ENCODE results near the gene GNG7.

GNG7 gene

DNA sequence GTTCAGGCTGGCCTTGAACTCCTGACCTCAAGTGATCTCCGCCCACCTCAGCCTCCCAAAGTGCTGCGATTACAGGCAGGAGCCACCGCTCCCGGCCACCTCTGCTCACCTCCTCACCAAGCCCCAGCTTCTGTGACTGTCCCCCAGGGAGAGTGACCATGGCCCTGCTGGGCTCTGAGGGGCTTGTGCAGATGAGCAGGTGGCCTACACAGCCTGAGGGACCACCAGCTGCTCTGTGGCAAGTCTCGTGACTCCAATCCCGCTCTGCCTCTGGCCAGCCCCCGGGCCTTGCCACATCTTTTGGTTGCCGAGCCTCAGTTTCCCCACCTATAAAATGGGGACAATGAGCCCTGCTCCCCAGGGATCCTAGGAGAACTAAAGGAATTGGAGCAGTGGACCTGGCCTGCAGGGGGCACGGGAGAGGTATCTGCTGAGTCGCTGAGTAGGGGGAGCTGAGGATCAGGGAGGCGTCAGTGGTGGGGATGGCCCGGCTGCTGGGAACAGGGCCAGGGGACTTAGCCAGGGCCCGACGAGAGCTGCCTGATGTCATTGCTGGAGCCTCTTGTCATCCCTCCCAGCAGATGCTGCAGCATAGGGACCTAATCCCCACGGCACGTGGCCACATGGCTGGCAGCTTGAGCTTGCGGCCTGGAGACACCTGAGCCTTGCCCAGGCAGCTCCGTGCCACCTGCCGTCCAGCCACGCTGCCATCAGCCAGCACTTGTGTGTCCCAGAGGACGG lies 151.9 kb downstream of the GNG7 start:
- H3K9me3 ChIP-seq (ENCODE audit: control extremely low read depth in 1 of 5, control insufficient read depth in 4 of 5, insufficient read depth in 2 of 5, low read depth in 1 of 5, low read length in 4 of 5): no peaks in the 10 kb centered on the region
- WGBS (ENCODE audit: insufficient coverage): 92% methylated on average over 19 of the region's 21 CpGs
- H3K4me1 ChIP-seq (ENCODE audit: control extremely low read depth in 1 of 4, control insufficient read depth in 4 of 4, insufficient read depth in 4 of 4, low read length in 3 of 4): peaks cover 0 to 54% (median 26%) of the 10 kb centered on the region in 4 experiments
- H3K27me3 ChIP-seq (replicated peaks in 2 of 5; ENCODE audit: control insufficient read depth in 4 of 5, insufficient read depth in 5 of 5, low read length in 4 of 5): no peaks in the 10 kb centered on the region
- no peaks in the 10 kb centered on the region for H3K36me3 ChIP-seq (ENCODE audit: control insufficient read depth in 4 of 4, insufficient read depth in 4 of 4, low read length in 3 of 4)
- no peak overlapping the region for H3K27ac ChIP-seq (ENCODE audit: insufficient read depth in 1 of 2, low read depth in 1 of 2, low read length in 2 of 2, poor library complexity in 1 of 2, severe bottlenecking in 2 of 2)
- no peak for DNase-seq
- ChIA-PET POLR2A (no interaction called here), CTCF (interaction anchor here (0.9 to 2.5 kb wide), 3 partner anchors 29 to 74 kb away, joined by 4 to 9 read pairs (median 4); partner anchors contain the start of gene GADD45B)
- H3K4me3 ChIP-seq (ENCODE audit: control insufficient read depth in 1 of 7, extremely low read depth in 1 of 7, insufficient read depth in 4 of 7, low read depth in 2 of 7, low read length in 6 of 7): no peak overlapping the region

DNA sequence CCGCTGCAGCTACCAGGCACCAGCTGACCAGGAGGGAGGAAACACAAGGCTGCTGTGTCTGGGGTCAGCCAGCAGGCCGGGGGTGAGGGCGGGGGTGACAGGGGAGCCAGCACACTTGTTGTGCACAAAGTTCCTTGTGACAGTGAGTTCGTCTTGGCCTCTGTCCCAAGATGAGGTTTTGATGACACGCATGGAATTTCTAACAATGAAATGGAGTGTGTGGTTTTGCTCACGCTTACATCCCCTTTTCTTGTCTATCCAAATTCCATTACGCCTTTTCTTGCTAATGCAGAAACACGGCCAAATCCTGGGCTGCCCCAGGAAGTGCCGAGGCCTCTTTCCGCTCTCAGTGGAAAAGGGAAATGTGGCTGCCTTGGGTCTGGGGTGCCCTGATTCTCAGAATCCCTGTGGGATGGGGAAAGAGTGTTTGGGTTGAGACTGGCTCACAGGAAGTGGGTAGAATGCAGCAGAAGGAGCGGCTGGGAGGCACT lies 152.7 kb downstream of the GNG7 start:
- Histone ChIP-seq H3K9me3 (ENCODE audit: control extremely low read depth in 1 of 5, control insufficient read depth in 4 of 5, insufficient read depth in 2 of 5, low read depth in 1 of 5, low read length in 4 of 5) (no peaks in the 10 kb centered on the region), H3K27me3 (replicated peaks in 2 of 5; ENCODE audit: control insufficient read depth in 4 of 5, insufficient read depth in 5 of 5, low read length in 4 of 5) (no peaks in the 10 kb centered on the region), H3K36me3 (ENCODE audit: control insufficient read depth in 4 of 4, insufficient read depth in 4 of 4, low read length in 3 of 4) (no peaks in the 10 kb centered on the region), H3K27ac (ENCODE audit: insufficient read depth in 1 of 2, low read depth in 1 of 2, low read length in 2 of 2, poor library complexity in 1 of 2, severe bottlenecking in 2 of 2) (no peak overlapping the region), H3K4me1 (ENCODE audit: control extremely low read depth in 1 of 4, control insufficient read depth in 4 of 4, insufficient read depth in 4 of 4, low read length in 3 of 4) (peaks cover 0 to 51% (median 28%) of the 10 kb centered on the region in 4 experiments), H3K4me3 (ENCODE audit: control insufficient read depth in 1 of 7, extremely low read depth in 1 of 7, insufficient read depth in 4 of 7, low read depth in 2 of 7, low read length in 6 of 7) (peak overlapping the region in 2 of 7 experiments; percentile 33 to 37)
- POLR2A ChIA-PET: interaction anchor here (1.0 kb wide), 1 partner anchor 73 kb away, joined by 3 read pairs; the partner anchor contains the start of gene GADD45B
- DNase-seq: peak; percentile 34 to 85 (median 80)
- CTCF ChIA-PET: no interaction called here
- WGBS (ENCODE audit: insufficient coverage): 33% methylated on average over 7 of the region's 11 CpGs

DNA sequence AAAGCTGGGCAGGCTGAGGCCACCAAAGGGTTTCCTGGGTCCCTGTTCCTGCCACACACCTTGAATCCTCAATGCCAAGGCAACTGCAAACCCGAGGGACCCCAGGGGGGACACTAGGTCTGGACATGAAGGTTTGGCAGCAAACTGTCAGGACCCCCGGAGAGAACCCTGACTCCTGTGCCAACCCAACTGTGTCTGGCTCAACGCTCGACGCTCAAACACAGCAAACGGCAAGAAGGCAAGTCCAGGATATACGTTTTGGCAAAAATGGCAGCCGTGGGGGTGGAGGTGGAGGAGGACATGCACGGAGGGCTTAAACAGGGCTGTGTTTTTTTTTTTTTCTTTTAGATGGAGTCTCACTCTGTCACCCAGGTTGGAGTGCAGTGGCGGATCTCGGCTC lies 153.5 kb downstream of the GNG7 start:
- Histone ChIP-seq H3K4me1 (ENCODE audit: control extremely low read depth in 1 of 4, control insufficient read depth in 4 of 4, insufficient read depth in 4 of 4, low read length in 3 of 4) (peaks cover 0 to 58% (median 34%) of the 10 kb centered on the region in 4 experiments), H3K27me3 (replicated peaks in 2 of 5; ENCODE audit: control insufficient read depth in 4 of 5, insufficient read depth in 5 of 5, low read length in 4 of 5) (no peaks in the 10 kb centered on the region), H3K9me3 (ENCODE audit: control extremely low read depth in 1 of 5, control insufficient read depth in 4 of 5, insufficient read depth in 2 of 5, low read depth in 1 of 5, low read length in 4 of 5) (no peaks in the 10 kb centered on the region), H3K27ac (ENCODE audit: insufficient read depth in 1 of 2, low read depth in 1 of 2, low read length in 2 of 2, poor library complexity in 1 of 2, severe bottlenecking in 2 of 2) (no peak overlapping the region), H3K4me3 (ENCODE audit: control insufficient read depth in 1 of 7, extremely low read depth in 1 of 7, insufficient read depth in 4 of 7, low read depth in 2 of 7, low read length in 6 of 7) (no peak overlapping the region), H3K36me3 (ENCODE audit: control insufficient read depth in 4 of 4, insufficient read depth in 4 of 4, low read length in 3 of 4) (no peaks in the 10 kb centered on the region)
- ChIA-PET CTCF (interaction anchor here (0.5 kb wide), 1 partner anchor 1368 kb away, joined by 4 read pairs; no protein-coding TSS in a partner anchor), POLR2A (no interaction called here)
- WGBS (ENCODE audit: insufficient coverage): 99% methylated on average over 9 of the region's 11 CpGs
- no peak for DNase-seq

DNA sequence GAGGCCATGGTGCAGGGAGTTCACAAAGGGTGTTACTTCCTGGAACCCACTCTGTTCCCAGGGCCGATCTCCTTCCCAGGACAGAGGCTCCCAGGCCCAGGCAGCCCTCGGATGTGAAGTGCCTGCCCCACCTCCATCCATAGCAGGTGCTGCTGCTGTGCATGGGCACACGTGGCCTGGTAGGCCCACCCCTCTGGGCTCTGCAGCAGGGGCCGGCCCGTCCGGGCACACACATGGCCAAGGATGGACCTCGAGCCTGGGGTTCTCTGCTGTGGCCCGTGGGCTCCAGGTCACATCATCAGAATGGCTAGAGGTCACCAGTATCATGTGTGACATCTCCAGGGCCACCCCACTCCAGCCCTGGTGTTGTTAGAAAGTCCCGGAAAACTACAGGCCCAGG lies 154.8 kb downstream of the GNG7 start:
- no peak overlapping the region for H3K4me3 ChIP-seq (ENCODE audit: control insufficient read depth in 1 of 7, extremely low read depth in 1 of 7, insufficient read depth in 4 of 7, low read depth in 2 of 7, low read length in 6 of 7)
- WGBS (ENCODE audit: insufficient coverage): 95% methylated on average over 7 of the region's 9 CpGs
- H3K27me3 ChIP-seq (replicated peaks in 2 of 5; ENCODE audit: control insufficient read depth in 4 of 5, insufficient read depth in 5 of 5, low read length in 4 of 5): no peaks in the 10 kb centered on the region
- peaks cover 0 to 67% (median 44%) of the 10 kb centered on the region in 4 experiments for H3K4me1 ChIP-seq (ENCODE audit: control extremely low read depth in 1 of 4, control insufficient read depth in 4 of 4, insufficient read depth in 4 of 4, low read length in 3 of 4)
- no peaks in the 10 kb centered on the region for H3K36me3 ChIP-seq (ENCODE audit: control insufficient read depth in 4 of 4, insufficient read depth in 4 of 4, low read length in 3 of 4)
- CTCF ChIA-PET: no interaction called here
- no peak overlapping the region for H3K27ac ChIP-seq (ENCODE audit: insufficient read depth in 1 of 2, low read depth in 1 of 2, low read length in 2 of 2, poor library complexity in 1 of 2, severe bottlenecking in 2 of 2)
- H3K9me3 ChIP-seq (ENCODE audit: control extremely low read depth in 1 of 5, control insufficient read depth in 4 of 5, insufficient read depth in 2 of 5, low read depth in 1 of 5, low read length in 4 of 5): no peaks in the 10 kb centered on the region
- no peak for DNase-seq
- POLR2A ChIA-PET: no interaction called here

DNA sequence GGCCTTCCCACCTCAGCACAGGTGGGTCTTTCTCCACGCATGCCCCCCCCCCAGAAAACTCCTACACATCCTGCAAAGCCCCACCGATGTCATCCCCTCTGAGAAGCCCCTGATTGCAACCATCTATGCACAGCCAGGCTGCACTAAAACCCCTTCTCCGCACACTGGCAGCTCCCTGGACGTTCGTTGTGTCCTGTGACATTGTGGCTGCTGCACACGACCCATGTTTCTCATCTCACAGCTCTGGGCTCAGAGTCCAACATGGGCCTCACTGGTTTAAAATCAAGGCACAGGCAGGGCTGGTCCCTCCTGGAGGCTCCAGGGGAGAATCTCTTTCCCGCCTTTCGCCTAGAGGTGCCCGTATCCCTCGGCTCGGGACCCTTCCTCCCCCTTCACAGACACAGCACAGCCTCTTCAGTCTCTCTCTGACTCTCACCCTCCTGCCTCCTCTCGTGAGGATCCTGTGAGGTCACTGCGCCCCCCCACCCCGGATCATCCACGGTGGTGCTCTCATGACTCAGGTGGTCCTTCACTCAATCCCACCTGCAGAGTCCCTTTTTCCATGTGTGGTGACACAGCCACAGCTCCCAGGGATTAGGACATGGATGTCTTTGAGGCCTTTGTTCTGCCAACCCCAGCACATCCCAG lies 155.3 kb downstream of the GNG7 start:
- Histone ChIP-seq H3K4me1 (ENCODE audit: control extremely low read depth in 1 of 4, control insufficient read depth in 4 of 4, insufficient read depth in 4 of 4, low read length in 3 of 4) (peaks cover 0 to 67% (median 45%) of the 10 kb centered on the region in 4 experiments), H3K27ac (ENCODE audit: insufficient read depth in 1 of 2, low read depth in 1 of 2, low read length in 2 of 2, poor library complexity in 1 of 2, severe bottlenecking in 2 of 2) (no peak overlapping the region), H3K9me3 (ENCODE audit: control extremely low read depth in 1 of 5, control insufficient read depth in 4 of 5, insufficient read depth in 2 of 5, low read depth in 1 of 5, low read length in 4 of 5) (no peaks in the 10 kb centered on the region), H3K36me3 (ENCODE audit: control insufficient read depth in 4 of 4, insufficient read depth in 4 of 4, low read length in 3 of 4) (no peaks in the 10 kb centered on the region), H3K27me3 (replicated peaks in 2 of 5; ENCODE audit: control insufficient read depth in 4 of 5, insufficient read depth in 5 of 5, low read length in 4 of 5) (no peaks in the 10 kb centered on the region), H3K4me3 (ENCODE audit: control insufficient read depth in 1 of 7, extremely low read depth in 1 of 7, insufficient read depth in 4 of 7, low read depth in 2 of 7, low read length in 6 of 7) (no peak overlapping the region)
- WGBS (ENCODE audit: insufficient coverage): 95% methylated on average over 8 of the region's 15 CpGs
- no peak for DNase-seq
- ChIA-PET POLR2A (no interaction called here), CTCF (no interaction called here)

DNA sequence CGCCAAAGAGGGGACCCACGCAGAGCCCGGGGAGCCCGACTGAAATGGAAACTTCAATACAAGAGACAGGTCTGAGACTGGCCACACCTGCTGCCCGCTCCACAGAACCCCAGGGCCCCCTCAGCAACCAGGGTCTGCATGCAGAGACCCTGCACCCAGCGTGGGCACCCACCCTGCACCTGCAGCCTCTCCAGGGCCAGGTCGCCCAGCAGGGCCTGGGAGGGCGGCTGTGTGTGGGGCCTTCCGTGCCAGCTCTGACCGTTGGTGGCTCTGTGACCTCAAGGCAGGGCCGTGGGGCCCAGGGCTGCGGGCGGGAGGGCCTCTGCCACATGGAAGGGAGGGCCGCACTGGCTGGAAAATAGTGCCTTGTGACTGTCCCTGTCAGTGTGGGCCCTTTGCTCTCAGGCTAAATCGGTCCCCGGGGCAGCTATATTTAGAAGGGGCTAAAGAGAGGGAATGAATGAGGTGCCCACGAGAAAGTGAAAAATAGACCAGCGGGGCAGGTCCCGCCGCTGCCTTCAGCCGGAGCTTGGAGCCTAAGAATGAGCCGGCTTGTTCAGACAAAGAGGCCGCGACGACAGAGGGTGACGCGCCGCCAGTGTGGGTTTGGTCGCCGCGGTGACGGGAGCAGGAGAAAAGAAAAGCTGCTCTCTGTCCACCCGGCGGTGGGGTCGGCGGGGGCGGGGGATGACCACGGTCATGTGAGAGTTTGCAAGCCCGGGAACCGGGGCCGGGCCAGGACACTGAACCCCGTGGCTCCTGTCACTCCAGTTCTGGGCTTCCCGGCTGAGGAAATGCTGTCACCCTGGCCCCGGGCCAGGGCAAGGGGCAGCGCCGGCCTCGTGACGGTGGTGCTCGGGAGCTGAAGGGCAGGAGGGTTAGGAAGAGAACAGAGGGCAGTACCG lies 156.1 kb downstream of the GNG7 start:
- 86% methylated on average over 40 of the region's 50 CpGs for whole genome bisulfite sequencing (ENCODE audit: insufficient coverage)
- ChIA-PET CTCF (no interaction called here), POLR2A (no interaction called here)
- H3K27ac ChIP-seq (ENCODE audit: insufficient read depth in 1 of 2, low read depth in 1 of 2, low read length in 2 of 2, poor library complexity in 1 of 2, severe bottlenecking in 2 of 2): no peak overlapping the region
- H3K27me3 ChIP-seq (replicated peaks in 2 of 5; ENCODE audit: control insufficient read depth in 4 of 5, insufficient read depth in 5 of 5, low read length in 4 of 5): no peaks in the 10 kb centered on the region
- DNase-seq: peak in 2 of 3 donors; percentile 37 to 43
- no peak overlapping the region for H3K4me3 ChIP-seq (ENCODE audit: control insufficient read depth in 1 of 7, extremely low read depth in 1 of 7, insufficient read depth in 4 of 7, low read depth in 2 of 7, low read length in 6 of 7)
- H3K4me1 ChIP-seq (ENCODE audit: control extremely low read depth in 1 of 4, control insufficient read depth in 4 of 4, insufficient read depth in 4 of 4, low read length in 3 of 4): peaks cover 0 to 62% (median 43%) of the 10 kb centered on the region in 4 experiments
- no peaks in the 10 kb centered on the region for H3K9me3 ChIP-seq (ENCODE audit: control extremely low read depth in 1 of 5, control insufficient read depth in 4 of 5, insufficient read depth in 2 of 5, low read depth in 1 of 5, low read length in 4 of 5)
- H3K36me3 ChIP-seq (ENCODE audit: control insufficient read depth in 4 of 4, insufficient read depth in 4 of 4, low read length in 3 of 4): no peaks in the 10 kb centered on the region
